RPMI8226 (cell line): ENCODE measurements around the gene LGR5.

Experiments used
- DNase-seq: peaks from one replicate; pipeline ENCODE4 v3.0.0-alpha.2; 2015

Gene LGR5

DNA sequence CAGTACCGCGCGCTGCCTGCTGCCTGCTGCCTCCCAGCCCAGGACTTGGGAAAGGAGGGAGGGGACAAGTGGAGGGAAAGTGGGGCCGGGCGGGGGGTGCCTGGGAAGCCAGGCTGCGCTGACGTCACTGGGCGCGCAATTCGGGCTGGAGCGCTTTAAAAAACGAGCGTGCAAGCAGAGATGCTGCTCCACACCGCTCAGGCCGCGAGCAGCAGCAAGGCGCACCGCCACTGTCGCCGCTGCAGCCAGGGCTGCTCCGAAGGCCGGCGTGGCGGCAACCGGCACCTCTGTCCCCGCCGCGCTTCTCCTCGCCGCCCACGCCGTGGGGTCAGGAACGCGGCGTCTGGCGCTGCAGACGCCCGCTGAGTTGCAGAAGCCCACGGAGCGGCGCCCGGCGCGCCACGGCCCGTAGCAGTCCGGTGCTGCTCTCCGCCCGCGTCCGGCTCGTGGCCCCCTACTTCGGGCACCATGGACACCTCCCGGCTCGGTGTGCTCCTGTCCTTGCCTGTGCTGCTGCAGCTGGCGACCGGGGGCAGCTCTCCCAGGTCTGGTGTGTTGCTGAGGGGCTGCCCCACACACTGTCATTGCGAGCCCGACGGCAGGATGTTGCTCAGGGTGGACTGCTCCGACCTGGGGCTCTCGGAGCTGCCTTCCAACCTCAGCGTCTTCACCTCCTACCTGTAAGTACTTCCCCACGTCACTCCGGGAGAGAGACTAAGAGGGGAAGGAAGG, at the start of gene LGR5:
Gene LGR5 (plus strand): TSS at position 186 of the 732 bp plus-strand sequence. CDS start 283 bp downstream, at position 469.
- no peak for DNase-seq

- peak; percentile 45 for DNase-seq
Measured at GRCh38 chr12:71392521-71393145, 47.0 kb upstream of the LGR5 start.

- no peak for DNase-seq
Measured at GRCh38 chr12:71393625-71394024, 46.0 kb upstream of the LGR5 start.

DNA sequence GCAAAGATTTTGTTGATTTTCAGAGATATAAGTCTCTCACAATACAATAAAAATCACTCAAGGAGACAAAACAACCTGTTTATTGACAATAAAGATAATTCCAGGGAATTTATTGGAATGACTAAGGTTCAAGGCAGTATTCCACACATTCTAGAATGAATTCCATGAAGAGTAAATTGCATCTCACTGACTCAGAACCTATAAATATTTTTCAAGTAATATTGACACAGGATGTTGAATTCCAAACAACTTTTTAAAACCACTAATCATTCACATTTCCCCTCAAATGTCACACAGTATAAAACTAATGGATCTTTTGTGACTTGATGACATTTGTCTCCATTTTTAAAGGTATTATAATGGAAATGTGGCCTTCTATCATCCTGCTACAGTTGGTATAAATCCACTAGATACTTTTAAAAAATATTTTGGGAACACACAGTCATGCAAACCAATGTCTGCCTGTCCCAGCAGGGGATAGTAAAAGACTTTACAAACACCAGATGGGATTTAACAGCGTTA, 42.1 kb upstream of the LGR5 start:
- no peak for DNase-seq

DNA sequence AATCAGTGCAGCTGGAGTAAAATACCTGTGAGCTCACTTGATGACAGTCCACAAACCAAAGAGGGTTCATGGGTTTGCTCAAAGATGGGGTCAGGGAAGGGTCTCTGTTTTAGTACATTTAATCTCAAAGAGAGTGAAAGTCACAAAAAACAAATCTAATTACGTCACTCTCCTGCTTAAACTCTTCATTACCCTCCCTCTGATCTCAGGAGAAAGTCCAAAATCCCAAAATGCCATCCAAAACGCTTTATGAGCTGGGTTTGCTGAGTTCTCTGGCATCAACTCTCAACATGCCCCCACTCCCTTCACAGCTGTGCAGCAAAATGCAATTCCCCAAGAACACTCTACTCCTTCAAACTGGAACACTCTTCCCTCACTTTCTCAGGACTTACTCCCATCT, 40.4 kb upstream of the LGR5 start:
- DNase-seq: no peak

DNA sequence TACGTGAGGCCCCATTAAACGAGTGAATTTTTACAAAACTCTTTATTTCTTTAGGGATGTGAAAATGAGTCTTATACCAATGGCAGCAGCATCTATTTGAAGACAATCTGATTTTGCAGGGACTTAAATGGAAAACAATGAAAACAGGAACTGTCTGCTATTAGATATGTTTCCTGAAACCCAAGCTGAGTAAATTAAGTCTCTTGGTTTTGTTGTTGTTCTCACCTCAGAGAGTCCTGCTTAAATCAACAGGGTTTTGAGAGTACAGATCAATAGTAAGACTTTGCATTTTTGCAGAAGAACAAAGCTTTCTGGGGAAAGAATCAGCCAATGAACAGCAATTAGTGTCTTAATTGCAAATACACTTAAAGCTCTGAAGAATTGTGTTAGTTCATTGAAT, 39.1 kb upstream of the LGR5 start:
- DNase-seq: no peak

GRCh38 chr12:71405884-71406283, 33.7 kb upstream of the LGR5 start:
- DNase-seq: no peak

DNA sequence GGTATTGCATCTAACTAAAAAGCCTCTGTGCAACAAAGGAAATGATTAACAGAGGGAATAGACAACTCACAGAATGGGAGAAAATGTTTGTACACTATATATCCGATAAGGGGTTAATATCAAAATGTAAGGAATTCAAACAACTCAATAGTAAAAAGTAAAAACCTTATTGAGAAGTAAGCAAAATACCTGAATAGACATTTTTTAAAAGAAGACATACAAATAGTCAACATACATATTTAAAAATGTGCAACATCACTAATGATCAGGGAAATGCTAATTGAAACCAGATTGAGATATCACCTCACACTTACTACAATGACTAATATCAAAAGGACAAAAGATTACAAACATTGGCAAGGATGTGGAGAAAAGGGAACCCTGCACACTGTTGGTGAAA, 31.9 kb upstream of the LGR5 start:
- no peak for DNase-seq

DNA sequence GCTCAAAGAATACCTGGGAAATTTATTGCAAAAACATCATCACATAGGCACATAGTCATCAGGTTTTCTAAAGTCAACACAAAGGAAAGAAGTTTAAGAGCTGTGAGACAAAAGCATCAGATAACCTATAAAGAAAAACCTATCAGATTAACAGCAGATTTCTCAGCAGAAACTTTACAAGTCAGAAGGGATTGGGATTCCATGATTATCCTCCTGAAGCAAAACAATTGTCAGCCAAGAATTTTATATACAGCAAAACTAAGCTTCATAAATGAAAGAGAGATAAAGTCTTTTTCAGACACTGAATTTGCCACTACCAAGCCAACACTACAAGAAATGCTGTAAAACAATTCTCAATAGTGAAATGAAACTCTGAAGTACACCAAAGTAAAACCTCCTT, 28.8 kb upstream of the LGR5 start:
- no peak for DNase-seq

DNA sequence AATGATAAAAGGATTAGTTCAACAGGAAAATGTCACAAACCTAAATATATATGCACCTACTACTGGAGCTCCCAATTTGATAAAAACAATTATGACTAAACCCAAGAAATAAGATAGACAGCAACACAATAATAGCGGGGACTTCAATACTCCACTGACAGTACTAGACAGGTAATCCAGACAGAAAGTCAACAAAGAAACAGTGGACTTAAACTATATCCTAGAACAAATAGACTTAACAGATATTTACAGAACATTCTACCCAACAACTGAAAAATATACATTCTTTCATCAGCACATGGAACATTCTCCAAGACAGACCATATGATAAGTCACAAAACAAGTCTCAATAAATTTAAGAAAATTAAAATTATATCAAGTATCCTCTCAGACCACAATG, 28.0 kb upstream of the LGR5 start:
- no peak for DNase-seq

DNA sequence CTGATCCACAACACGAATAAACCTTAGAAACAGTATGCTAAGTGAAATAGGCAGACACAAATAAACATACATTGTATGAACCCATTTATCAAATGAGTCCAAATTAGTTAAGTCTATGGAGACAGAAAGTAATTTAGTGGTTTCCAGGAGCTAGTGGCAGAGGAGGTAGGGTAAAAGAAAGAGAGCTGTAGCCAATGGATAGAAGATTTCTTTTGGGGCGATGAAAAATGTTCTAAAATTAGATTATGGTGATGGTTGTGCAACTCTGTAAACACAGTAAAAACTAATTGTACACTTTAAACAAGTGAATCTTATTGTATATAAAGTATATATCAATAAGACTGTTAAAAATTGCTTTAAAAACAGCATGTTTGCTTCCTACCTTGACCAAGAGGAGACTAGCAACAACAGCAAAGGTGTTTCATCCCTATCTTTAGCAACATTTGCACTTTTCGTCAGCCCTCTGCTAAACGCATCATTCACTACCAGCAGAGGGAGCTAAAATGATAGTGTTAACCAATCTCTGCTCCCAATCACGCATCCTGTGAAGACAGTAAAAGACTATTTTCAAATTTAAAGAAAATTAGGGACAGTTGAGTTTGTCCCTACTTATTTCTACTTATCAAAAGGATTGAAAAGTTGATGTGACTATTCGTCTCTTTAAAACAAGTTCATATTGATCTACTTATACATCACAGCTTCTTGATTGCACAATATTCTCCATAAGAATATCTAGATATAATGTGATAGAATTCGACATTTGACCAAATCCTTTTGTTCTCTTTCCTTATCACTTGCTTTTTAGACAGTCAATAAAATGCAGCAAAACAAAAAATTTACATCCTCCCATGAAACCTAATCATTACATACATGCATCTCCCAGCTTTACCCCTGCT, 24.0 kb upstream of the LGR5 start:
- peak; percentile 72 for DNase-seq

DNA sequence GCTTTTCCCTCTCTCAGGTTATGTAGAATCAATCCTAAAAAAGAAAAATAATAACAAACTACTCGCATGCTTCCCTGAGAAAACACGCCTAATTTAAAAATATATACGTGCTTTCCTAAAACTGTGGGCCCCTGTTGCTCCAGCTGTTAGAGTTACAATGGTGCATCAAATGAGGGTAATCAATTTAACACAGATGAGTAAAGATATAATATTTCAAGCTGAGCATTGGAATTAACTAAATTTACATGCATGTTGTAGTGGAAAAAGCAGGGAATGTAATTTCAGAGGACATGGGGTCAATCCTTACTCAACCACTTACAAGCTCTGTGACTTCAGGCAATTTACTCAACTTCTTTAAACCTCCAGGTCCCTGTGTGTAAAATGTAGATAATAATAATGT, 22.4 kb upstream of the LGR5 start:
- DNase-seq: no peak

GRCh38 chr12:71420775-71421406, 18.7 kb upstream of the LGR5 start:
- DNase-seq: no peak

- DNase-seq: no peak
Measured at GRCh38 chr12:71425568-71426299, 13.9 kb upstream of the LGR5 start.

DNA sequence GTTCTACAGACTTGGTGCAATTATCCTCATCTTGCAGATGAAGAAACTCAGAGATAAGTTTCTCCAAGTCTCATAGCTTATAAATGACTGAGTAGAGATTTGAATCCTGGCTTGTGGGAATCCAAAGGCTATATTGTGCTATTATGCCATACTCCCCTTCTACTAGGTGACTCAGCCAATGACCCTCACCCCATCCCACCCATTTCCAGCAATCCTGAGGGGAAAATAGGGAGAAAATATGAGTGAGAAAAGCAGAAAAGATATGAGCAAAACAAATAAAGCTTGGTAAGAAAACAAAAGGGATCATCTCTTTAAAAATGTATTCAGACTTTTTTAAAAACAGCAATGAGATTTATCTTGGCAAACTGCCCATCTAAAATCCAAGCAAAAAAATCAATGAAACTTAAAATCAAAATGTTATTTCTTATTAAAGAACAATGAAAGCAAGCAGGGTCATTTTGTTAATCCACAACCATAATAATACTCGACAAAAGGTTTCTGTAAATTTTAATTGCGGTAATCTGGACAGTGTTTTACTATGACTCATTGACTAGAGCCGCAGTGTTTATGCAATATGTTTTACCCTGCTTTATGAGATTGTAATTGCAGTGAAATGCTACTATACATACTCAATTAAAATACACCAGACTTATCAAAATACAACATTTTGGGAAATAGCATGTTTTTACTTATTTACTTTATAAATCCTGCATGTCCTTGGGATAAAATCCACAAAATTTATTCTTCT, 13.1 kb upstream of the LGR5 start:
- DNase-seq: no peak

GRCh38 chr12:71430756-71431155, 8.8 kb upstream of the LGR5 start:
- DNase-seq: no peak

DNA sequence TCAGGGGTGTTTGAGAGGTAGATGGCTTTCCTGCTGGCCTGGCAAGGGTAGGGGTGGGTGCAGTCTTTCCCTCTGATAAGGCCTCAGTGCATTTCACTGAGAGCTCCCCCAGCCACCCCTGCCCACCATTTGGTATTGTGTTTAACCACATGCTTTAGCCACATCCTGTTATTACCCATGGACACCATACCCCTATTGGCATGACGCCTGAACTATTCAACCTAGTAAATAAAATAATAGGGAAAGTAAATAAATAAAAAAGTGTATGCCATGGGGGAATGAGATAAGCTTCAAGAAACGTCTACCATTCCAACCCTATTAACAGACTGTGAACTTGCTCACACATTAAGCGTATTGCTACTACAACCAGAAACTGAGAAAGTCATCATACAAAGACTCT, 7.6 kb upstream of the LGR5 start:
- DNase-seq: no peak

DNA sequence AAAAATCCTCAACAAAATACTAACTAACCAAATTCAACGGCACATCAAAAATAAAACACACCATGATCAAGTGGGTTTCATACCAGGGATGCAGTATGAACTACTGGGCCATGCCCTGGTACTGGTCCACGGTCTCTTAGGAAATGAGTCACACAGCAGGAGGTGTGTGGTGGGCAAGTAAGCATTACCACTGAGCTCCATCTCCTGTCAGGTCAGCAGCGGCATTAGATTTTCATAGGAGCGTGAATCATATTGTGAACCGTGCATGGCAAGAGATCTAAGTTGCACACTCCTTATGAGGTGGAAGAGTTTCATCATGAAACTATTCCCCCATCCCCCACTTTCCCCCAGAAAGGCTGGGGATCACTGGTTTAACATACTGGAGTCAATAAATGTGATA, 6.7 kb upstream of the LGR5 start:
- no peak for DNase-seq

DNA sequence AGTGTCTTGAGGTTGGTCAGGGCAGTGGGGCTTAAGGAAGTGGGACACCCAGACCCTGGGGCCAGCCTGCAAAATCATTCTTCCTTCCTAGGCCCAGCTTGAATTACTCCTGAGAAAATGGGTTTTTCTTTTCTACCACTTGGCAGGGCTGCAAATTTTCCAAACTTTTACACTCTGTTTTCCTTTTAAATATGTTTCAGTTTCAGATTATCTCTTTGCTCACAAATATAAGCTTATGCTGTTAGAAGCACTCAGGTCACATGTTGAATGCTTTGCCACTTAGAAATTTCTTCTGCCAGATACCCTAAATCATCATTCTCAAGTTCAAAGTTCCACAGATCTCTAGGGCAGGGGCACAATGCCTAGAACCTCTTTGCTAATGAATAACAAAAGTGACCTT, 2.9 kb upstream of the LGR5 start:
- DNase-seq: no peak

DNA sequence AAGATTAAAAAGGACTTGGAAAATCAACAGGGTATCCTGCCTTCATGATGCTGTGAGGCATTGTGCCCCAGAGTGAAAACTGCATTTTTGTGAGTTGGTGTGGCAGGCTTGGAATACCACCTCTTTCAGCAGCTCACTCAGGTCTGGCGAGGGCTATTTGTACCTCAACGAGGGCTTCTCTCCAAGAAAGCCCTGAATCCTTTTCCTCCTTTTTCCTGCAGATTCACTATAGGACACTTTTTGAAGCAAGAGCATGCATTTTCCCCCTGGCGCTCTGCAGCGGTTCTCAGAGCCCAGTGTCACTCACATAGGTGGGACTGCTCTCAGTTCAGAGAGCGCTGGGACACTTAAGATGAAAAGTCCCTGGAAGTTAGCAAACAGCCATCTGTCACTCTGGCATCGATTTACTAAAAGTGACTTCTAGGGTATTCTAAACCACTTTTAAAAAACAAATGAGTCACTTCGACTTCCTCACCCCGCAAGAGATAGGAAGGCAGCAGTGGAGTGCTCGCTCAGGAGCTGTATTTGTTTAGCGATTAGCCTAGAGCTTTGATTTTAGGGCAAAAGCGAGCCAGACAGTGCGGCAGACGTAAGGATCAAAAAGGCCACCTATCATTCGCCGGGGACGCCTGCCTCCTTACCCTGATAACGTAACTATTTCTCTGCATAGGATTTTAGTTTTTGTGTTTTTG, 782 bp upstream of the LGR5 start:
- DNase-seq: no peak

DNA sequence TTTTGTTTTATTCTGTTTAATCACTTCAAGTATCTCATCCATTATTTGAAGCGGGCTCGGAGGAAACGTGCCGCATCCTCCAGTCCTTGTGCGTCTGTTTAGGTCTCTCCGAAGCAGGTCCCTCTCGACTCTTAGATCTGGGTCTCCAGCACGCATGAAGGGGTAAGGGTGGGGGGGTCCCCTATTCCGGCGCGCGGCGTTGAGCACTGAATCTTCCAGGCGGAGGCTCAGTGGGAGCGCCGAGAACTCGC, 311 bp upstream of the LGR5 start:
- DNase-seq: no peak
